Heart left ventricle (tissue), 16 donors: ENCODE measurements around the gene KANSL1. TPM values are rescaled to one million over a fixed set of nuclear protein-coding genes. Genes with fewer than 3 reads are reported as not detected.
A peak's percentile ranks its signal among the peaks of the same experiment; 100 is the strongest.

ENCODE experiments used
- ATAC-seq, 4 donors: fragments of 200-7000 bp; cut with Tn5 transposase; one replicate each; pipeline ENCODE4 v1.9.1; 2020 to 2022; ENCODE audit warnings: moderate library complexity in 4 of 4, mild to moderate bottlenecking in 3 of 4, moderate number of reproducible peaks in 1 of 4
- DNase-seq, 5 donors: peaks; one replicate each; pipeline ENCODE4 v3.0.0-alpha.2; 2020
- H3K27ac ChIP-seq, 12 donors: fragments of 200-600 bp; sonication (generic) in 4 of 12; one replicate each; pipeline versions ENCODE4 v1.5.0 to v1.8.0; 2016 to 2022; ENCODE audit warnings: mild to moderate bottlenecking in 2 of 12
- H3K27me3 ChIP-seq, 9 donors: fragments of 200-600 bp; sonication (generic) in 2 of 9; one replicate each; pipeline versions ENCODE4 v1.5.1 to v1.8.0; 2016 to 2022; ENCODE audit warnings: mild to moderate bottlenecking in 3 of 9
- H3K36me3 ChIP-seq, 9 donors: fragments of 200-600 bp; sonication (generic) in 2 of 9; one replicate each; pipeline versions ENCODE4 v1.5.0 to v1.8.0; 2018 to 2022; ENCODE audit warnings: mild to moderate bottlenecking in 2 of 9
- H3K4me1 ChIP-seq, 12 donors: fragments of 200-600 bp; sonication (generic) in 4 of 12; one replicate each; pipeline versions ENCODE4 v1.5.0 to v1.8.0; 2016 to 2022; ENCODE audit warnings: mild to moderate bottlenecking in 3 of 12
- H3K4me3 ChIP-seq, 12 donors: fragments of 200-600 bp; sonication (generic) in 4 of 12; one replicate each; pipeline versions ENCODE4 v1.5.0 to v1.8.0; 2017 to 2022; ENCODE audit warnings: mild to moderate bottlenecking in 9 of 12, moderate library complexity in 4 of 12
- H3K9me3 ChIP-seq, 12 donors: fragments of 200-600 bp; sonication (generic) in 4 of 12; one replicate each; pipeline versions ENCODE4 v1.5.0 to v1.8.0; 2016 to 2022; ENCODE audit warnings: mild to moderate bottlenecking in 1 of 12
- POLR2A ChIP-seq, 2 donors: fragments of 450-650 bp; IDR thresholded peaks; one replicate each; pipeline ENCODE4 v1.6.1; 2017; ENCODE audit warnings: antibody characterized with exemption in 2 of 2, mild to moderate bottlenecking in 2 of 2, moderate library complexity in 2 of 2
- WGBS, 4 donors: extraction: QIAGEN DNeasy Blood & Tissue Kit in 2 of 4; methylation state at CpG; one replicate each; pipeline versions ENCODE4 v1.1.5 to v1.1.7; 2013 to 2018; 5-methylcytosine and 5-hydroxymethylcytosine counted together
- intact Hi-C, 10 donors: fragments of 100-400 bp; cut with DNase I; formaldehyde crosslinking; loops; one replicate each; pipeline versions ENCODE4 v1.11.1 to v1.14.2; 2022
- polyA plus RNA-seq, 2 donors: library from polyadenylated mRNA; stranded (reverse); fragments of 200-250 nt; gene quantifications; one replicate each; pipeline ENCODE4 v1.2.3, GENCODE V29; 2013
- total RNA-seq, 9 donors: library from RNA; depleted of rRNA in 2 of 9; stranded (reverse); fragments of >200 nt in 2 of 9; fragmentation: NEBNext Ultra II Directional in 3 of 9; extraction: Animal tissue kit (Norgen Biotek cat#: 25700) in 3 of 9; gene quantifications; one replicate each; pipeline versions ENCODE4 v1.1.0 to v1.2.4, GENCODE V29; 2016 to 2023
- TF ChIP-seq, protein P1 (sequence below), 12 donors: fragments of 200-600 bp; sonication (generic) in 4 of 12; IDR thresholded peaks; one replicate each; pipeline versions ENCODE4 v1.5.0 to v1.8.0; 2018 to 2022; ENCODE audit warnings: antibody characterized with exemption in 12 of 12, mild to moderate bottlenecking in 5 of 12
- donor health status: ischemic (EF 13 %, LVEDD 7.1; RV severe dilation, severe dysfunction).
- donor health status: healthy with polysubstance abuse.
- donor health status: DM: no; HTN: yes; CAD: no.
- donor health status: DM: no; HTN: no; CAD: no.
- donor health status: ischemic (EF 25% LVEDD 6.9; RV normal size, moderate dysfunction).
- donor health status: ischemic (EF 25% LVEDD 5.7; RV mildly dilated, moderate dysfunction).
- donor health status: healthy.
- donor health status: DM: yes; HTN: yes; CAD: no.
- donor health status: ischemic (EF 35%, LVEDD 5.7; RV mildly dilated, moderate dysfunction).
- donor health status: nonischemic (EF 11% LVEDD 7.7; RV severe dilation, severe dysfunction).
- donor health status: DM: yes; HTN: yes; CAD: no.
- donor health status: PGD.
- donor health status: ischemic (EF 29% LVEDD 5.4; RV normal size, mild dysfunction).
- donor health status: nonischemic (EF 23%, LVEDD 6.1; RV moderate dilation, normal function).

The KANSL1 gene
- total and polyA plus RNA-seq, 11 donors = 13.7 to 57.2 (median 28.9) TPM

DNA sequence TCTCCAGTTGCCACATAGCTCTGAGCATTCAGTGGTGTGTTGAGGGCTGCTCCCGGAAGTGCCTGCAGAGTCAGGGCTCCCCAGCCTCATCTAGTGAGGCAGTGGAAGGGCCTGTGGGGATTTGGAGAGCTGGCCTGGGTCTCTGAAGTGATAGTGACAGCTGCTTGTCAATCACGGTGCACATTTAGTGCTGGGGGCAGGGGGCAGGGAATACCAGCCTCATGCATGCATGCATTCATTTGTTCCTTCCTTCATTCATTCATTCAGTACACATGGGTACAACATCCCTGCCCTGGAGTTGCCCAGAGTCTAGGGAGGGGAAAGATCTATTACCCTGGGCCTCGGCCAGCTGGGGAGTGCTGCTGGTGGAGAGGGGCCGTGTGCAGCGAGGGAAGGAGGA is 205.5 kb downstream of the KANSL1 start:
- Histone ChIP-seq H3K4me1 (no peaks in the 10 kb centered on the region), H3K9me3 (no peaks in the 10 kb centered on the region), H3K27me3 (no peaks in the 10 kb centered on the region), H3K4me3 (no peak overlapping the region), H3K36me3 (peaks cover 0 to 10% (median 0%) of the 10 kb centered on the region in 9 donors), H3K27ac (no peak overlapping the region)
- intact Hi-C loops = no loop called here
- peak in 1 of 5 donors; percentile 19 for DNase-seq
- WGBS, 4 donors = 77 to 82% (median 80%) methylated on average over 4 to 5 of the region's 5 CpGs
- TF ChIP-seq, protein P1, sequence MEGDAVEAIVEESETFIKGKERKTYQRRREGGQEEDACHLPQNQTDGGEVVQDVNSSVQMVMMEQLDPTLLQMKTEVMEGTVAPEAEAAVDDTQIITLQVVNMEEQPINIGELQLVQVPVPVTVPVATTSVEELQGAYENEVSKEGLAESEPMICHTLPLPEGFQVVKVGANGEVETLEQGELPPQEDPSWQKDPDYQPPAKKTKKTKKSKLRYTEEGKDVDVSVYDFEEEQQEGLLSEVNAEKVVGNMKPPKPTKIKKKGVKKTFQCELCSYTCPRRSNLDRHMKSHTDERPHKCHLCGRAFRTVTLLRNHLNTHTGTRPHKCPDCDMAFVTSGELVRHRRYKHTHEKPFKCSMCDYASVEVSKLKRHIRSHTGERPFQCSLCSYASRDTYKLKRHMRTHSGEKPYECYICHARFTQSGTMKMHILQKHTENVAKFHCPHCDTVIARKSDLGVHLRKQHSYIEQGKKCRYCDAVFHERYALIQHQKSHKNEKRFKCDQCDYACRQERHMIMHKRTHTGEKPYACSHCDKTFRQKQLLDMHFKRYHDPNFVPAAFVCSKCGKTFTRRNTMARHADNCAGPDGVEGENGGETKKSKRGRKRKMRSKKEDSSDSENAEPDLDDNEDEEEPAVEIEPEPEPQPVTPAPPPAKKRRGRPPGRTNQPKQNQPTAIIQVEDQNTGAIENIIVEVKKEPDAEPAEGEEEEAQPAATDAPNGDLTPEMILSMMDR (IDR thresholded peaks at IDR 0.05) = no peak
- TF ChIP-seq POLR2A (IDR thresholded peaks at IDR 0.05) = no peak
- no peak for ATAC-seq

- no peaks in the 10 kb centered on the region for H3K9me3 ChIP-seq
- 86 to 90% (median 88%) methylated on average over 3 to 4 of the region's 4 CpGs for WGBS, 4 donors
- TF ChIP-seq, protein P1 (IDR thresholded peaks at IDR 0.05) = no peak
- TF ChIP-seq POLR2A (IDR thresholded peaks at IDR 0.05) = no peak
- peaks cover 0 to 10% (median 0%) of the 10 kb centered on the region in 9 donors for H3K36me3 ChIP-seq
- DNase-seq (no peak), ATAC-seq (no peak)
- H3K27me3 ChIP-seq = no peaks in the 10 kb centered on the region
- H3K4me3 ChIP-seq = no peak overlapping the region
- H3K27ac ChIP-seq = no peak overlapping the region
- H3K4me1 ChIP-seq = no peaks in the 10 kb centered on the region
- intact Hi-C loops = no loop called here
Measured at GRCh38 chr17:45986056-45986455, 207.2 kb downstream of the KANSL1 start.

DNA sequence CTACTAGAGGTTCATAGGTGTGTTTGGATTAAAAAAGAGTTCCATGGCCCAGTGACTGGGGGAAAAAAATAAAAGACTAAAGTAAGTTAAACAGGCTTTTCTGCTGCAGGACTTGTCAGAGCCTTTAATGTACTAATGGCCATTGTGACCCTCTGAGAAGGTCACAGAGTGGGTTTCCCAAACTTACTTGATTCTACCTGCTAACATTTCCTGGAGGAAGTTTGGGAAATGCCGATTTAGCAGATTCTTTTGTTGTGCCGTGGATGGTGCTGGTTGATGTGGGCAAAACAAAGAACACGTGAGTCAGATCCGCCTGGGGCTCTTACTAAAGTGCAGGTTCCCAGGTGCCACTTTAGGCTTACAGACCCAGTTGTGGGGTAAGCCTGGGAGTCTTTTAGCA is 207.8 kb downstream of the KANSL1 start:
- Histone ChIP-seq H3K36me3 (peaks cover 0 to 10% (median 0%) of the 10 kb centered on the region in 9 donors), H3K27me3 (no peaks in the 10 kb centered on the region), H3K4me3 (no peak overlapping the region), H3K4me1 (no peaks in the 10 kb centered on the region), H3K27ac (no peak overlapping the region), H3K9me3 (no peaks in the 10 kb centered on the region)
- ATAC-seq (no peak), DNase-seq (no peak)
- no peak for TF ChIP-seq POLR2A (IDR thresholded peaks at IDR 0.05)
- TF ChIP-seq, protein P1 (IDR thresholded peaks at IDR 0.05) = no peak
- intact Hi-C loops = no loop called here
- 75 to 81% (median 77%) methylated on average over 4 of the region's 4 CpGs for WGBS, 4 donors

DNA sequence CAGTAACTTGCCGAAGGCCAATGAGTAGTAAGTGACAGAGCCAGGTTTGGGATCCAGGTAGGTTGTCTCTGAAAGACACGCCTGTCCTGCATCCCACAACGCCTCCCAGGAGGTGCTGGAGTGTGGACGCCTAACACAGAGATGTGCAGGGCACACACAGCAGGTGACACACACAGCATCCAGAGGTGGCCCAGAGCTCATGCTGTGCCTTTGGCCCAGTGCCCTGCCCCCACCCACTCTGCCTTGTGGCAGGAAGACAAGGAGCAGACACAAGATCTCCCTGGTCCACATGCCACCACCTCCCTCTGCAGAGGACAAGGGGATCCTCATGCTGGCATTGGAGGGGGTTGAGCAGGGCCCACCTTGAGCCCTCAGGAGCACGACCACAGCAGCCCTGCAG is 208.9 kb downstream of the KANSL1 start:
- Histone ChIP-seq H3K9me3 (no peaks in the 10 kb centered on the region), H3K36me3 (peaks cover 0 to 10% (median 0%) of the 10 kb centered on the region in 9 donors), H3K27me3 (no peaks in the 10 kb centered on the region), H3K27ac (no peak overlapping the region), H3K4me3 (no peak overlapping the region), H3K4me1 (no peaks in the 10 kb centered on the region)
- peak in 1 of 5 donors; percentile 10 for DNase-seq
- no peak for TF ChIP-seq POLR2A (IDR thresholded peaks at IDR 0.05)
- TF ChIP-seq, protein P1 (IDR thresholded peaks at IDR 0.05) = no peak
- WGBS, 4 donors = 82 to 90% (median 88%) methylated on average over 5 of the region's 5 CpGs
- no peak for ATAC-seq
- intact Hi-C loops = no loop called here
